HCT116 (cell line): ENCODE data around the gene TEX55. TPM values are rescaled to one million over a fixed set of nuclear protein-coding genes. Genes with fewer than 3 reads are reported as not detected.
"Not testable (repeated sequence)": the region's sequence is repeated elsewhere in the genome, so short reads cannot be mapped to it uniquely, and the experiment has no call there.

Experiments used
- ATAC-seq: fragments of 200-7000 bp; cut with Tn5 transposase; 2 replicates; pipeline ENCODE4 v1.9.1; 2020; ENCODE audit warnings: mild to moderate bottlenecking, moderate library complexity
- BruUV-seq: library from RNA; stranded (reverse); fragments of 400-500 nt; replicated peaks from 2 replicates; lab custom pipeline; 2021; lab: Mats Ljungman, UMichigan
- CTCF ChIA-PET: fragments of 300-600 bp; sonication (Branson Sonifier 250); formaldehyde crosslinking; loops from one replicate; lab custom pipeline; 2021; ENCODE audit warnings: antibody characterized with exemption; lab: Charles Lee
- POLR2A ChIA-PET: fragments of 300-600, 350-600 bp; sonication (Branson Sonifier 250); formaldehyde crosslinking; loops from one replicate; lab custom pipeline; 2021; ENCODE audit warnings: antibody characterized with exemption; lab: Charles Lee
- RAD21 ChIA-PET, 2 experiments: fragments of 300-600 bp; sonication (Branson Sonifier 250); formaldehyde crosslinking; loops; one replicate each; lab custom pipeline; 2023; ENCODE audit warnings: low total read pairs in 2 of 2; ENCODE audit not compliant: uncharacterized antibody in 2 of 2, unreplicated experiment in 2 of 2, low non-redundant PET in 1 of 2; lab: Charles Lee
- DNase-seq: peaks from one replicate; pipeline ENCODE4 v3.0.0-alpha.2; 2010; ENCODE audit warnings: low read depth, low spot score
- H2AFZ ChIP-seq: fragments of 200-600 bp; shearing (Covaris generic), sonication (generic); 2 replicates; pipeline ENCODE4 v1.6.1; 2017; ENCODE audit warnings: low read depth, mixed run types, mixed read lengths, antibody characterized with exemption, low read length; ENCODE audit not compliant: poor library complexity, severe bottlenecking
- H3K27ac ChIP-seq: 2 replicates; pipeline ENCODE4 v1.5.1; 2012; ENCODE audit warnings: low read depth, low read length
- H3K27me3 ChIP-seq: fragments of 200-600 bp; sonication (generic); 2 replicates; pipeline ENCODE4 v1.6.1; 2016; ENCODE audit warnings: mixed run types, low read length, mixed read lengths; ENCODE audit not compliant: insufficient read depth
- H3K36me3 ChIP-seq, 2 experiments: fragments of 200-500 bp in 1 of 2; fragments of 200-600 bp in 1 of 2; sonication (Bioruptor generic) in 1 of 2; sonication (generic) in 1 of 2; 2 replicates each; pipeline versions ENCODE4 v1.5.1 to v1.6.1; 2014 to 2016; ENCODE audit warnings: low read length in 2 of 2, inconsistent platforms in 1 of 2, mixed read lengths in 1 of 2, mixed run types in 1 of 2; ENCODE audit not compliant: insufficient read depth in 2 of 2, control insufficient read depth in 1 of 2
- H3K4me1 ChIP-seq, 2 experiments: fragments of 200-600 bp in 1 of 2; sonication (generic) in 1 of 2; 2 replicates each; pipeline versions ENCODE4 v1.5.1 to v1.6.1; 2012 to 2017; ENCODE audit warnings: low read length in 2 of 2, inconsistent platforms in 1 of 2, mild to moderate bottlenecking in 1 of 2, mixed read lengths in 1 of 2, mixed run types in 1 of 2, moderate library complexity in 1 of 2; ENCODE audit not compliant: insufficient read depth in 2 of 2, control insufficient read depth in 1 of 2
- H3K4me2 ChIP-seq: fragments of 200-600 bp; sonication (generic); 2 replicates; pipeline ENCODE4 v1.6.1; 2017; ENCODE audit warnings: mixed run types, low read length, mixed read lengths
- H3K4me3 ChIP-seq, 2 experiments: fragments of 200-600 bp in 1 of 2; sonication (generic) in 1 of 2; replicated peaks in 1 of 2; 2 replicates each; pipeline ENCODE4 v1.5.1; 2011 to 2016; ENCODE audit warnings: low read length in 2 of 2, control low read depth in 1 of 2, low read depth in 1 of 2, mild to moderate bottlenecking in 1 of 2, mixed read lengths in 1 of 2, mixed run types in 1 of 2
- H3K79me2 ChIP-seq: fragments of 200-600 bp; sonication (generic); 2 replicates; pipeline ENCODE4 v1.6.1; 2017; ENCODE audit warnings: mild to moderate bottlenecking, mixed run types, low read length, moderate library complexity, mixed read lengths; ENCODE audit not compliant: insufficient read depth
- H3K9ac ChIP-seq: fragments of 200-600 bp; sonication (generic); 2 replicates; pipeline ENCODE4 v1.6.1; 2016; ENCODE audit warnings: low read length, mixed read lengths
- H3K9me2 ChIP-seq: fragments of 200-600 bp; sonication (generic), shearing (Covaris generic); 2 replicates; pipeline ENCODE4 v1.6.1; 2017; ENCODE audit warnings: mixed run types, mild to moderate bottlenecking, moderate library complexity; ENCODE audit not compliant: insufficient read depth
- H3K9me3 ChIP-seq, 2 experiments: fragments of 200-500 bp in 1 of 2; fragments of 200-600 bp in 1 of 2; sonication (Bioruptor generic) in 1 of 2; sonication (generic) in 1 of 2; 2 replicates each; pipeline ENCODE4 v1.6.1; 2014 to 2017; ENCODE audit warnings: low read length in 2 of 2, mixed read lengths in 2 of 2, inconsistent platforms in 1 of 2, low read depth in 1 of 2, mild to moderate bottlenecking in 1 of 2, mixed run types in 1 of 2, moderate library complexity in 1 of 2; ENCODE audit not compliant: control insufficient read depth in 1 of 2, insufficient read depth in 1 of 2
- H4K20me1 ChIP-seq: fragments of 200-600 bp; sonication (generic), shearing (Covaris generic); 2 replicates; pipeline ENCODE4 v1.6.1; 2017; ENCODE audit warnings: mixed run types, mild to moderate bottlenecking, moderate library complexity; ENCODE audit not compliant: insufficient read depth
- CEBPB ChIP-seq: IDR thresholded peaks from 2 replicates; pipeline ENCODE4 v1.6.1; 2012; ENCODE audit warnings: low read depth
- EGR1 ChIP-seq: IDR thresholded peaks from 2 replicates; pipeline ENCODE4 v1.6.1; 2012; ENCODE audit warnings: low read depth
- MAX ChIP-seq: IDR thresholded peaks from 2 replicates; pipeline ENCODE4 v1.6.1; 2012
- RAD21 ChIP-seq: IDR thresholded peaks from 2 replicates; pipeline ENCODE4 v1.6.1; 2012; ENCODE audit warnings: low read depth, mild to moderate bottlenecking
- SP1 ChIP-seq: IDR thresholded peaks from 2 replicates; pipeline ENCODE4 v1.6.1; 2012; ENCODE audit warnings: low read depth
- ZBTB33 ChIP-seq: IDR thresholded peaks from 2 replicates; pipeline ENCODE4 v1.6.1; 2011; ENCODE audit warnings: mild to moderate bottlenecking, low read length, moderate library complexity; ENCODE audit not compliant: insufficient replicate concordance; ENCODE audit errors: extremely low read depth
- intact Hi-C: fragments of 100-400 bp; cut with micrococcal nuclease; formaldehyde crosslinking; loops from 2 replicates; pipeline ENCODE4 v1.10.0; 2022
- total RNA-seq: library from RNA; stranded (reverse); gene quantifications from one replicate; pipeline ENCODE4 v1.2.1, GENCODE V29; 2021; ENCODE audit not compliant: unreplicated experiment

TEX55 gene
- total RNA-seq, 1 experiment from 2014 or later: not detected

- TF ChIP-seq ZBTB33 (no peak), CEBPB (no peak), MAX (no peak), SP1 (no peak), RAD21 (no peak)
Observed at GRCh38 chr3:119161240-119161639, 15.3 kb downstream of the TEX55 start (continued).

GRCh38 chr3:119164745-119165144 lies 18.8 kb downstream of the TEX55 start:
- H3K79me2 ChIP-seq, H3K27me3 ChIP-seq, H3K9me3 ChIP-seq, H3K4me1 ChIP-seq, BruUV-seq, RAD21 ChIA-PET, ATAC-seq, CTCF ChIA-PET, H3K4me2 ChIP-seq, POLR2A ChIA-PET, H3K27ac ChIP-seq, intact Hi-C loops, H4K20me1 ChIP-seq, DNase-seq, H2AFZ ChIP-seq, H3K4me3 ChIP-seq, H3K9me2 ChIP-seq, H3K36me3 ChIP-seq, H3K9ac ChIP-seq: not testable (repeated sequence)

- CTCF ChIA-PET: interaction anchor here (0.5 kb wide), 1 partner anchor 286 kb away, joined by 3 read pairs; no protein-coding TSS in a partner anchor
Observed at GRCh38 chr3:119170821-119171220, 24.9 kb downstream of the TEX55 start.

More at GRCh38 chr3:119170821-119171220, 24.9 kb downstream of the TEX55 start:
- no peaks in the 10 kb centered on the region for H3K36me3 ChIP-seq
- no peaks in the 10 kb centered on the region for H3K79me2 ChIP-seq
- H3K4me1 ChIP-seq: no peaks in the 10 kb centered on the region
- H3K4me3 ChIP-seq: no peak overlapping the region
- intact Hi-C loops: no loop called here
- H2AFZ ChIP-seq: no peak overlapping the region
- H3K4me2 ChIP-seq: no peak overlapping the region
- no peaks in the 10 kb centered on the region for H3K27me3 ChIP-seq
- no peak for DNase-seq
- TF ChIP-seq EGR1: no peak
- no peaks in the 10 kb centered on the region for H3K9me3 ChIP-seq
- H3K27ac ChIP-seq: no peak overlapping the region
- H3K9ac ChIP-seq: no peak overlapping the region
- H4K20me1 ChIP-seq: no peaks in the 10 kb centered on the region
- ChIA-PET POLR2A (no interaction called here), RAD21 (no interaction called here)
- no peak for ATAC-seq
- no TSS peak for BruUV-seq
- no peaks in the 10 kb centered on the region for H3K9me2 ChIP-seq
